Right lobe of liver (tissue), 4 donors: ENCODE measurements around the gene TPST2.

Experiments
- POLR2A ChIP-seq: fragments of 450-650 bp; IDR thresholded peaks from one replicate; pipeline ENCODE4 v1.6.1; 2017; ENCODE audit warnings: antibody characterized with exemption, mild to moderate bottlenecking
- TF ChIP-seq, protein P1 (sequence below), 4 donors: fragments of 200-600 bp in 3 of 4; fragments of 450-650 bp in 1 of 4; IDR thresholded peaks; one replicate each; pipeline versions ENCODE4 v1.5.1 to v1.8.0; 2016 to 2022; ENCODE audit warnings: antibody characterized with exemption in 4 of 4, mild to moderate bottlenecking in 2 of 4
- donor health status: DM: no; HTN: no; CAD: no.
- donor health status: DM: no; HTN: no; CAD: no.
- donor health status: DM: no; HTN: yes; CAD: no.

DNA sequence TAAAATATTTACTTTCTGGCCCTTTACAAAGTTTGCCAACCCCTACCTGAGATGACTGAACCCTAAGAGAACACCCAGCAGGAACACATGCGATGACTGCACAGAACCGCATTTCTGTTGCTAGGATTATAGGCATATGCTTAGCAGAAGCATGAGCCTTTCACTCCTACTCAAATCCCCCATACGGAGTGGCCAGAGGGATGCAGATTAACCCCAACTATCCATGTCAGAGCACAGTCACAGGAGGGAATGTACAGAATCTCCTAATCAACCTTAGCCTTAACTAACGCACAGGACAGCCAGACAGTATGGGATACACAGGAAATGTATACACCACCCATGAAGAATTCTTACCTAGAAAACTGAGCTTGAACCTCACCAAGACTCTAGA, 112.6 kb downstream of the TPST2 start:
- TF ChIP-seq, protein P1, sequence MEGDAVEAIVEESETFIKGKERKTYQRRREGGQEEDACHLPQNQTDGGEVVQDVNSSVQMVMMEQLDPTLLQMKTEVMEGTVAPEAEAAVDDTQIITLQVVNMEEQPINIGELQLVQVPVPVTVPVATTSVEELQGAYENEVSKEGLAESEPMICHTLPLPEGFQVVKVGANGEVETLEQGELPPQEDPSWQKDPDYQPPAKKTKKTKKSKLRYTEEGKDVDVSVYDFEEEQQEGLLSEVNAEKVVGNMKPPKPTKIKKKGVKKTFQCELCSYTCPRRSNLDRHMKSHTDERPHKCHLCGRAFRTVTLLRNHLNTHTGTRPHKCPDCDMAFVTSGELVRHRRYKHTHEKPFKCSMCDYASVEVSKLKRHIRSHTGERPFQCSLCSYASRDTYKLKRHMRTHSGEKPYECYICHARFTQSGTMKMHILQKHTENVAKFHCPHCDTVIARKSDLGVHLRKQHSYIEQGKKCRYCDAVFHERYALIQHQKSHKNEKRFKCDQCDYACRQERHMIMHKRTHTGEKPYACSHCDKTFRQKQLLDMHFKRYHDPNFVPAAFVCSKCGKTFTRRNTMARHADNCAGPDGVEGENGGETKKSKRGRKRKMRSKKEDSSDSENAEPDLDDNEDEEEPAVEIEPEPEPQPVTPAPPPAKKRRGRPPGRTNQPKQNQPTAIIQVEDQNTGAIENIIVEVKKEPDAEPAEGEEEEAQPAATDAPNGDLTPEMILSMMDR (IDR thresholded peaks at IDR 0.05) = no peak
- TF ChIP-seq POLR2A = no peak
